Osteocyte (in vitro differentiated cells): ENCODE results near the gene IL25. TPM values are rescaled to one million over a fixed set of nuclear protein-coding genes. Genes with fewer than 3 reads are reported as not detected.

Experiments used
- DNase-seq: peaks from one replicate; pipeline ENCODE4 v3.0.0; 2021; ENCODE audit warnings: mixed read lengths; ENCODE audit not compliant: unreplicated experiment; ENCODE audit errors: extremely low spot score
- H3K27ac Mint-ChIP-seq: one replicate; pipeline ENCODE4 v1.8.0; 2021; ENCODE audit warnings: mild to moderate bottlenecking, mixed read lengths; ENCODE audit not compliant: unreplicated experiment
- H3K27me3 Mint-ChIP-seq: one replicate; pipeline ENCODE4 v1.8.0; 2021; ENCODE audit warnings: mixed read lengths; ENCODE audit not compliant: unreplicated experiment
- H3K36me3 Mint-ChIP-seq: one replicate; pipeline ENCODE4 v1.8.0; 2021; ENCODE audit warnings: mixed read lengths; ENCODE audit not compliant: unreplicated experiment
- H3K4me1 Mint-ChIP-seq: one replicate; pipeline ENCODE4 v1.8.0; 2021; ENCODE audit warnings: mixed read lengths; ENCODE audit not compliant: unreplicated experiment
- H3K4me3 Mint-ChIP-seq: one replicate; pipeline ENCODE4 v1.8.0; 2021; ENCODE audit warnings: mild to moderate bottlenecking, moderate library complexity, mixed read lengths; ENCODE audit not compliant: unreplicated experiment
- H3K9me3 Mint-ChIP-seq: one replicate; pipeline ENCODE4 v1.8.0; 2021; ENCODE audit warnings: mixed read lengths; ENCODE audit not compliant: unreplicated experiment
- CTCF ChIP-seq: fragments of 200-600 bp; sonication (generic); IDR thresholded peaks from 2 replicates; pipeline ENCODE4 v1.5.0; 2021; ENCODE audit warnings: antibody characterized with exemption, mild to moderate bottlenecking, moderate library complexity
- total RNA-seq: library from RNA; stranded (reverse); gene quantifications from 2 replicates; pipeline ENCODE4 v1.2.1, GENCODE V29; 2021

IL25 gene
- total RNA-seq, 1 donor from 2014 or later, result not detected

- Mint-ChIP-seq H3K9me3 (no peaks in the 10 kb centered on the region), H3K27ac (no peak overlapping the region), H3K36me3 (no peaks in the 10 kb centered on the region), H3K4me3 (no peak overlapping the region), H3K27me3 (peaks cover 25% of the 10 kb centered on the region), H3K4me1 (no peaks in the 10 kb centered on the region)
- DNase-seq, result no peak
- TF ChIP-seq CTCF, result no peak
Measured at GRCh38 chr14:23411563-23412525, 39.2 kb downstream of the IL25 start.

GRCh38 chr14:23413681-23414080 is 41.1 kb downstream of the IL25 start:
- peaks cover 25% of the 10 kb centered on the region for H3K27me3 Mint-ChIP-seq
- H3K9me3 Mint-ChIP-seq, result no peaks in the 10 kb centered on the region
- no peak overlapping the region for H3K4me3 Mint-ChIP-seq
- H3K27ac Mint-ChIP-seq, result no peak overlapping the region
- no peak for DNase-seq
- TF ChIP-seq CTCF, result no peak
- no peaks in the 10 kb centered on the region for H3K36me3 Mint-ChIP-seq
- no peaks in the 10 kb centered on the region for H3K4me1 Mint-ChIP-seq

GRCh38 chr14:23414254-23414653 is 41.6 kb downstream of the IL25 start:
- H3K27me3 Mint-ChIP-seq, result peaks cover 21% of the 10 kb centered on the region
- H3K4me3 Mint-ChIP-seq, result no peak overlapping the region
- DNase-seq, result no peak
- no peak for TF ChIP-seq CTCF
- no peaks in the 10 kb centered on the region for H3K4me1 Mint-ChIP-seq
- H3K9me3 Mint-ChIP-seq, result no peaks in the 10 kb centered on the region
- no peak overlapping the region for H3K27ac Mint-ChIP-seq
- no peaks in the 10 kb centered on the region for H3K36me3 Mint-ChIP-seq

GRCh38 chr14:23414906-23415820 is 42.6 kb downstream of the IL25 start:
- no peak overlapping the region for H3K4me3 Mint-ChIP-seq
- no peaks in the 10 kb centered on the region for H3K36me3 Mint-ChIP-seq

More at GRCh38 chr14:23414906-23415820, 42.6 kb downstream of the IL25 start:
- H3K9me3 Mint-ChIP-seq, result no peaks in the 10 kb centered on the region
- peaks cover 23% of the 10 kb centered on the region for H3K27me3 Mint-ChIP-seq
- TF ChIP-seq CTCF, result no peak
- DNase-seq, result no peak
- H3K4me1 Mint-ChIP-seq, result no peaks in the 10 kb centered on the region
- no peak overlapping the region for H3K27ac Mint-ChIP-seq
